Measurements from ENCODE around the gene MYT1. TPM values are rescaled to one million over a fixed set of nuclear protein-coding genes. Genes with fewer than 3 reads are reported as not detected.

MYT1 gene
- total RNA-seq, 4 donors from 2014 or later: not detected

DNA sequence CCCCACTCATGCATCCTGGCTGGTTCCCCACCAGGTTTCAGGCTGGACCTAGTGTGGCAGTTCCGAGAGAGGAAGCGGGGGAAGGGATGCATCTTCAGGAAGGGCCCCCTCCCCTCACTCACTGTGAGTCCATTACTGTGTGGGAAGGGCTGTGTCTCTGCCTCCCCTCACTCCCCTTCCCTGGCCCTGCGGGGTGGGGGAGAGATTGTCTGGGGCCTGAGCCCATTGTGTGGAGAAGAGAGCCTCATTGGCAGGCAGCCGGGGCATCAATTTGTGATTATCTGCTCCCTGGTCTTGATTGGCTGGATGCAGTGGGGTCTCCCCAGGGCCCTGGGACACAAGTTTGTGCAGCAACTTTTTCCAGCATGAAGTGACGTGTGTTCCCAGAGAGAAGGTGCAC, 4.1 kb upstream of the MYT1 start:
- Histone ChIP-seq H3K27ac (replicated peaks in 1 of 4) (no peak overlapping the region), H3K27me3 (peaks cover 0 to 100% (median 49%) of the 10 kb centered on the region in 4 donors), H3K4me3 (no peak overlapping the region), H3K4me1 (no peaks in the 10 kb centered on the region), H3K36me3 (no peaks in the 10 kb centered on the region), H3K9me3 (no peaks in the 10 kb centered on the region)
- intact Hi-C loops (cut with DNase I): no loop called here
- no peak for TF ChIP-seq CTCF (IDR thresholded peaks at IDR 0.05)
- no peak for TF ChIP-seq POLR2AphosphoS5 (IDR thresholded peaks at IDR 0.05)
- no peak for TF ChIP-seq POLR2A (IDR thresholded peaks at IDR 0.05; ENCODE audit: low read depth)
- TF ChIP-seq EP300 (IDR thresholded peaks at IDR 0.05): no peak
- no peak for DNase-seq (ENCODE audit: extremely low spot score)
- WGBS: 30% methylated on average over 5 of the region's 5 CpGs

- Histone ChIP-seq H3K4me3 (no peak overlapping the region), H3K27ac (replicated peaks in 1 of 4) (no peak overlapping the region), H3K9me3 (no peaks in the 10 kb centered on the region), H3K36me3 (no peaks in the 10 kb centered on the region), H3K27me3 (peaks cover 0 to 100% (median 49%) of the 10 kb centered on the region in 4 donors), H3K4me1 (no peaks in the 10 kb centered on the region)
- TF ChIP-seq CTCF (IDR thresholded peaks at IDR 0.05): no peak
- no peak for TF ChIP-seq POLR2AphosphoS5 (IDR thresholded peaks at IDR 0.05)
- TF ChIP-seq EP300 (IDR thresholded peaks at IDR 0.05): no peak
- TF ChIP-seq POLR2A (IDR thresholded peaks at IDR 0.05; ENCODE audit: low read depth): no peak
- no peak for DNase-seq (ENCODE audit: extremely low spot score)
- intact Hi-C loops (cut with DNase I): no loop called here
- 46% methylated on average over 24 of the region's 32 CpGs for WGBS
Observed at GRCh38 chr20:64160526-64161355, 3.5 kb upstream of the MYT1 start.

DNA sequence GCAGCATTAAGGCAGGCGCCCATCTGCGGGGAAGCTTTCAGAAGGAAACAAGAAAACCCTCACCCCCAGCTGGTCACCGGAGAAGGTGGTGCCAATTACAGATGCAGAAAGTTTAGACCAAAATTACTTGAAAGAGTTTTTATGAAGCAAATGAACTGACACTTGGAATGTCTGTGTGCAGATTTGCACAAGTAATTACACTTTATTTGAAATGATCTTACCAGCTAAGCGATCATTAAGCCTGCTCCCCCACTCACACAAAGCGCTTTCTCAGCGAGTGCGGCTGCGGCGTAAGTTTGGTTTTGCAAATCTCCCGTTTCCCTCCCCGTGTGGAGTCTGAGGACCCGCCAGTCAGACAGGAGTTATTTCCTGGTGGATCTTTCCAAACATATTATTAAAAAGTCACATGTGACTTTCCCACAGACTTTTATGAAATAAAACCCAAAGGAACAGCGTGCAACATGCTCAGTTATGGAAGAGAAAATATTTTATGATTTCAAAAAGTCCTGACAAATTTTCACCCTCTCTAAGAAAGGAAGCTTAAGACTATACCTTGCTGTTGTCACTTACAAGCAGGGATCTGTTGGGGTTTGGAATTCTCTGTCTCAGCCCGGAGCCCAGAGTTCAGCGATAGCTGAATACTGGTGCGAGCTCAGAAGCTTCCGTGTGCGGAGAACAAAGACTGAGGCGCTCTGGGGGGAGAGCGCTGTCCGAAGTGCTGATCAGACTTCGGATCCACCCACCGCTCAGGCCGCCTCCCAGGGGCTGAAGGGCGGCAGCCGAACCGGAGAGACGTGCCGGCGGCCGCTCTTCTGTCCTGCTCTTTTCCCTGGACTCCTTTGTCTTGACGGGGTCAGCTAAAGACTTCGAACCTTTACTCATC, 2.7 kb upstream of the MYT1 start:
- WGBS: 26% methylated on average over 20 of the region's 33 CpGs
- Histone ChIP-seq H3K4me3 (no peak overlapping the region), H3K4me1 (no peaks in the 10 kb centered on the region), H3K27ac (replicated peaks in 1 of 4) (no peak overlapping the region), H3K9me3 (no peaks in the 10 kb centered on the region), H3K27me3 (peaks cover 0 to 100% (median 49%) of the 10 kb centered on the region in 4 donors), H3K36me3 (no peaks in the 10 kb centered on the region)
- intact Hi-C loops (cut with DNase I): no loop called here
- TF ChIP-seq CTCF (IDR thresholded peaks at IDR 0.05): no peak
- TF ChIP-seq POLR2AphosphoS5 (IDR thresholded peaks at IDR 0.05): no peak
- no peak for TF ChIP-seq EP300 (IDR thresholded peaks at IDR 0.05)
- no peak for TF ChIP-seq POLR2A (IDR thresholded peaks at IDR 0.05; ENCODE audit: low read depth)
- DNase-seq (ENCODE audit: extremely low spot score): no peak

DNA sequence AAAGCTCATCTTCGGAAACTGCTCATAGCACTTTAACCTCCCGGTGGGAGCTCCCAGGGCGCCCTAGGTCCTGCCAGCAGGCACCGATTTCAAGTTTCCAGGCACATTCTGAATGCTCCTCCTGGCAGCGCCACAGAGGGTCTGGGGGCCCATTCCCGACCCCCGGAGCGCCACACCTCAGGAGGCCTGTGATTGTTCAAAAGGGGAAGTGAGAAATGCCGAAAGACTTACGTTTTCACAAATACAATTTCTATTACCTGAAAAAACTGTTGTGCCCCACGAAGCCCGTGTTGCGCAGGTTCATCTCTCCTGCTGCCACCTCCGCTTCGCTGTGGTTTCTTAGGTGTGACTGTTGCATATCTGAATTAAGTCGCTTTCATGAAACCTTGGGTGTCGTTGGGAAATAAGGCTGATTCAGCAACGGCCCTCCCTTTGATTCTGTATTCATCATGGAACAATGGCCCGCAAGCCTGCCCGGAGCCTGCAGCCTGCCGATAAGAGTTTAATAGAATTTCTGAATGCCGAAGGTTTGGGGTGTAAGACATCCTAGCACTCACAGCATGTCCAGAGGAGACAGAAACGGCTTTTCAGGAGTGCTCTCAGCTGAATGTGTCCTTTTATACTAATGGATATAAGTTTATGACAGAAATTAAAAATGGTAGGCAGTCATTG, 1.9 kb upstream of the MYT1 start:
- Histone ChIP-seq H3K4me1 (no peaks in the 10 kb centered on the region), H3K36me3 (no peaks in the 10 kb centered on the region), H3K4me3 (no peak overlapping the region), H3K27me3 (peaks cover 0 to 100% (median 50%) of the 10 kb centered on the region in 4 donors), H3K27ac (replicated peaks in 1 of 4) (no peak overlapping the region), H3K9me3 (no peaks in the 10 kb centered on the region)
- DNase-seq (ENCODE audit: extremely low spot score): no peak
- WGBS: 55% methylated on average over 19 of the region's 23 CpGs
- no peak for TF ChIP-seq POLR2AphosphoS5 (IDR thresholded peaks at IDR 0.05)
- no peak for TF ChIP-seq POLR2A (IDR thresholded peaks at IDR 0.05; ENCODE audit: low read depth)
- TF ChIP-seq CTCF (IDR thresholded peaks at IDR 0.05): no peak
- no peak for TF ChIP-seq EP300 (IDR thresholded peaks at IDR 0.05)
- intact Hi-C loops (cut with DNase I): no loop called here
